Esophagus squamous epithelium (tissue), 5 donors: ENCODE results near the gene GPC6. TPM values are rescaled to one million over a fixed set of nuclear protein-coding genes. Genes with fewer than 3 reads are reported as not detected.

Source experiments
- DNase-seq: peaks from one replicate; lab custom pipeline; 2025; lab: John Stamatoyannopoulos, UW
- H3K27ac ChIP-seq, 4 donors: fragments of 200-600 bp; sonication (generic); one replicate each; pipeline ENCODE4 v1.5.1; 2016 to 2019; ENCODE audit warnings: mild to moderate bottlenecking in 1 of 4
- H3K27me3 ChIP-seq, 4 donors: fragments of 200-600 bp; sonication (generic); 1 replicate in 3 of 4; 2 replicates in 1 of 4; pipeline versions ENCODE4 v1.5.1 to v1.6.0; 2017 to 2021; ENCODE audit warnings: antibody characterized with exemption in 1 of 4
- H3K36me3 ChIP-seq, 3 donors: fragments of 200-600 bp; sonication (generic); one replicate each; pipeline ENCODE4 v1.5.1; 2016 to 2019
- H3K4me1 ChIP-seq, 3 donors: fragments of 200-600 bp; sonication (generic); one replicate each; pipeline ENCODE4 v1.5.1; 2017 to 2019
- H3K4me3 ChIP-seq, 4 donors: fragments of 200-600 bp; sonication (generic); 1 replicate in 3 of 4; 2 replicates in 1 of 4; pipeline ENCODE4 v1.5.1; 2016 to 2019; ENCODE audit warnings: mild to moderate bottlenecking in 2 of 4, moderate library complexity in 1 of 4
- H3K9me3 ChIP-seq, 3 donors: fragments of 200-600 bp; sonication (generic); one replicate each; pipeline ENCODE4 v1.5.1; 2016 to 2019
- POLR2A ChIP-seq, 4 donors: fragments of 450-650 bp; IDR thresholded peaks; one replicate each; pipeline ENCODE4 v1.6.1; 2017; ENCODE audit warnings: antibody characterized with exemption in 4 of 4, mild to moderate bottlenecking in 4 of 4, moderate library complexity in 3 of 4
- WGBS, 2 donors: methylation state at CpG; one replicate each; pipeline ENCODE4 v1.1.5; 2018; 5-methylcytosine and 5-hydroxymethylcytosine counted together
- intact Hi-C: fragments of 100-400 bp; cut with DNase I; formaldehyde crosslinking; loops from one replicate; pipeline ENCODE4 v1.15.0; 2022
- total RNA-seq, 4 donors: library from RNA; depleted of rRNA; stranded (reverse); fragments of >200 nt; gene quantifications; one replicate each; pipeline ENCODE4 v1.1.0, GENCODE V29; 2016
- TF ChIP-seq, protein P1 (sequence below), 6 experiments: fragments of 450-650 bp in 4 of 6; fragments of 200-600 bp in 2 of 6; sonication (generic) in 2 of 6; IDR thresholded peaks; one replicate each; pipeline ENCODE4 v1.5.1; 2016 to 2019; ENCODE audit warnings: antibody characterized with exemption in 6 of 6, mild to moderate bottlenecking in 4 of 6, moderate library complexity in 4 of 6
- donor health status: DM: yes; HTN: yes; CAD: no.

GPC6 gene
- total RNA-seq, 4 donors from 2014 or later, result 0.57 to 8.6 (median 2.6) TPM

DNA sequence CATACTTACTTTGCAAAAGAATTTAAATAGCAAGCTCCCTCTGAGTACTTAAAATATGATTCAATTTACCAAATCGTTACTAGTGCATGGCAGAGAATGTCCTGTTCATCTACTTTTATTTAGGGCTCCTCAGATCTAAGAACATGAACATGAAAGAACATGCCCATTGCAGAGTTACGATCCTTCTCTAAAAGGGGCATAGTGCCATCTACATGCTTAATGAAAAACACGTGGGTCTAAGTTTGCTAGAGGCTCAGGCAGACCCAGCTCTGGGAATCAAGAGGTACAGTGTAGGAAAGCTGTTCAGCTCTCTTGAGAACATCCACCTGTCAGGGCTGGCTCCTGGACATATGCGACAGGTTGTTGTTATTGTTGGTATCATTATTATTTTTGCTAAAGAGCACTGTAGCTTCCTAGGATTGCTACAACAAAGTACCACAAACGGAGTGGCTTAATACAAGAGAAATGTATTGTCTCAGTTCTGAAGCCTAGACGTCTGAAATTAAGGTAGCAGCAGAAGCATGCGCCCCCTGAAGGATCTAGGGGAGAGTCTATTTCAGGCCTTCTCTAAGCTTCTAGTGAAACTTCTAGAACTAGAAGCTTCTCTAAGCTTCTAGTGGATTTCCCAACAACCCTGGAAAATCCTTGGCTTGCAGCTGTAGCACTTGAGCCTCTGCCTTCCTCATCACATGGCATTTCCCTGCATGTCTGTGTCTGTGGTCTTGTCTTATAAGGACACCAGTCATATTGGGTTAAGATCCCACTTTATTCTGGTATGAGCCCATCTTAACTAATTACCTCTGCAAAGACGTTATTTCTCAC is 1119.0 kb downstream of the GPC6 start:
- DNase-seq, result no peak
- 40 to 41% methylated on average over 8 of the region's 8 CpGs for WGBS, 2 donors

GRCh38 chr13:94346261-94347019 is 1119.8 kb downstream of the GPC6 start:
- no peak overlapping the region for H3K27ac ChIP-seq
- H3K4me3 ChIP-seq, result no peak overlapping the region
- H3K36me3 ChIP-seq, result no peaks in the 10 kb centered on the region
- intact Hi-C loops, result no loop called here
- no peaks in the 10 kb centered on the region for H3K9me3 ChIP-seq
- DNase-seq, result no peak
- WGBS, 2 donors, result 85% methylated on average over 7 to 13 of the region's 13 CpGs
- no peaks in the 10 kb centered on the region for H3K27me3 ChIP-seq
- peaks cover 4 to 37% (median 14%) of the 10 kb centered on the region in 3 donors for H3K4me1 ChIP-seq
- TF ChIP-seq, protein P1, sequence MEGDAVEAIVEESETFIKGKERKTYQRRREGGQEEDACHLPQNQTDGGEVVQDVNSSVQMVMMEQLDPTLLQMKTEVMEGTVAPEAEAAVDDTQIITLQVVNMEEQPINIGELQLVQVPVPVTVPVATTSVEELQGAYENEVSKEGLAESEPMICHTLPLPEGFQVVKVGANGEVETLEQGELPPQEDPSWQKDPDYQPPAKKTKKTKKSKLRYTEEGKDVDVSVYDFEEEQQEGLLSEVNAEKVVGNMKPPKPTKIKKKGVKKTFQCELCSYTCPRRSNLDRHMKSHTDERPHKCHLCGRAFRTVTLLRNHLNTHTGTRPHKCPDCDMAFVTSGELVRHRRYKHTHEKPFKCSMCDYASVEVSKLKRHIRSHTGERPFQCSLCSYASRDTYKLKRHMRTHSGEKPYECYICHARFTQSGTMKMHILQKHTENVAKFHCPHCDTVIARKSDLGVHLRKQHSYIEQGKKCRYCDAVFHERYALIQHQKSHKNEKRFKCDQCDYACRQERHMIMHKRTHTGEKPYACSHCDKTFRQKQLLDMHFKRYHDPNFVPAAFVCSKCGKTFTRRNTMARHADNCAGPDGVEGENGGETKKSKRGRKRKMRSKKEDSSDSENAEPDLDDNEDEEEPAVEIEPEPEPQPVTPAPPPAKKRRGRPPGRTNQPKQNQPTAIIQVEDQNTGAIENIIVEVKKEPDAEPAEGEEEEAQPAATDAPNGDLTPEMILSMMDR (IDR thresholded peaks at IDR 0.05), result no peak
- TF ChIP-seq POLR2A (IDR thresholded peaks at IDR 0.05), result no peak

More for the DNA sequence above, 1119.0 kb downstream of the GPC6 start:
- no peaks in the 10 kb centered on the region for H3K9me3 ChIP-seq
- intact Hi-C loops, result no loop called here
- no peak for TF ChIP-seq POLR2A (IDR thresholded peaks at IDR 0.05)
- TF ChIP-seq, protein P1 (IDR thresholded peaks at IDR 0.05), result peak in 2 of 6 experiments; percentile 7 to 21
- H3K4me3 ChIP-seq, result no peak overlapping the region
- peaks cover 4 to 37% (median 14%) of the 10 kb centered on the region in 3 donors for H3K4me1 ChIP-seq
- H3K27me3 ChIP-seq, result no peaks in the 10 kb centered on the region
- no peaks in the 10 kb centered on the region for H3K36me3 ChIP-seq
- H3K27ac ChIP-seq, result no peak overlapping the region

DNA sequence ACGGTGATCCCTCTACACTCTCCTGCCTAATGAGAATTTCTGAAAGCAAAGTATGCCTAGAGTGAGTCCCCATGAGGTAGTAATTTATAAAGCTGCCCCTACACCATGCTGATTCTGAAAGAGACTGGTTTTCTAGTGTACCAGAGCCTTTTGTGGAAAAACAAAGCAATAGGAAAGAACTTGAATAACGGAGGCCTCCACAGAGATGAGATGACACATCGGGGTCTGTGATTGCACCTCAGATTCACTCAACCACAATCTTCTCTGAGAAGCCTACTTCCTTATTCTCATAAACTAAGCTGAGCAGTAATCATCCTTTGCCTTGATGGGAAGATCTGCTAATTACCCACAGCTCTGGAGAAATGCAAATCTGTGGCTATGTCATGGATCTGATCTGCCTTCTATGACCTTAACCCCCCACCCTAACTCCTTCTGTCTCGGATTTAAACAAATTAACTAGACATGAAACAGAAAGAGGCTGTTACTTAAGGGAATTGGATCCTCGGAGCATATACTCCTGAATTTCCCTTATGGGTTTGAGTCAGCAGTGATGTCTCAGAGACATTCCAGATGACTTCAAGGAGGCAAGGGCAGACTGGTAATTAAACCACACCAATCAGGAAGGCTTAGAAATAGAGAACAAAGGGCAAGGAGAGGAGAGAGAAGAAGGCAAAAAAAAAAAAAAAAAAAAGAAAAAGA is 1124.8 kb downstream of the GPC6 start:
- 52 to 73% methylated on average over 5 of the region's 5 CpGs for WGBS, 2 donors

GRCh38 chr13:94352057-94352456 is 1125.5 kb downstream of the GPC6 start:
- 73 to 83% methylated on average over 3 of the region's 3 CpGs for WGBS, 2 donors
- DNase-seq, result no peak
- intact Hi-C loops, result no loop called here
- Histone ChIP-seq H3K27ac (no peak overlapping the region), H3K4me3 (no peak overlapping the region), H3K9me3 (no peaks in the 10 kb centered on the region), H3K4me1 (no peaks in the 10 kb centered on the region), H3K36me3 (no peaks in the 10 kb centered on the region), H3K27me3 (no peaks in the 10 kb centered on the region)
- no peak for TF ChIP-seq POLR2A (IDR thresholded peaks at IDR 0.05)
- TF ChIP-seq, protein P1 (IDR thresholded peaks at IDR 0.05), result no peak

More for the DNA sequence above, 1124.8 kb downstream of the GPC6 start:
- Histone ChIP-seq H3K36me3 (no peaks in the 10 kb centered on the region), H3K27ac (no peak overlapping the region), H3K4me1 (no peaks in the 10 kb centered on the region), H3K9me3 (no peaks in the 10 kb centered on the region), H3K27me3 (no peaks in the 10 kb centered on the region), H3K4me3 (no peak overlapping the region)
- TF ChIP-seq, protein P1 (IDR thresholded peaks at IDR 0.05), result no peak
- TF ChIP-seq POLR2A (IDR thresholded peaks at IDR 0.05), result no peak
- no peak for DNase-seq
- intact Hi-C loops, result no loop called here
